Measurements from ENCODE around the gene SLC9A3. TPM values are rescaled to one million over a fixed set of nuclear protein-coding genes. Genes with fewer than 3 reads are reported as not detected.

SLC9A3 gene
- total RNA-seq, 2 experiments from 2014 or later = 2.3 to 2.5 TPM

GRCh38 chr5:548256-548655, 24.0 kb upstream of the SLC9A3 start:
- H3K36me3 ChIP-seq (ENCODE audit: insufficient read depth, low read length) = no peaks in the 10 kb centered on the region
- peak in 3 of 14 experiments; percentile 29 to 53 (median 36) for DNase-seq
- peaks cover 9 to 27% of the 10 kb centered on the region in 2 experiments for H3K27me3 ChIP-seq (ENCODE audit: control insufficient read depth in 1 of 2, insufficient read depth in 2 of 2, low read length in 2 of 2)
- CTCF ChIA-PET = no interaction called here
- Mint-ChIP-seq H3K27ac (no peak overlapping the region), H3K27me3 (peaks cover 27% of the 10 kb centered on the region), H3K4me1 (ENCODE audit: low read depth) (peaks cover 10% of the 10 kb centered on the region), H3K36me3 (ENCODE audit: low read depth) (no peaks in the 10 kb centered on the region), H3K4me3 (no peak overlapping the region), H3K9me3 (no peaks in the 10 kb centered on the region)
- TF ChIP-seq CTCF (IDR thresholded peaks at IDR 0.05) = no peak
- ATAC-seq (ENCODE audit: poor library complexity) = no peak
- peaks cover 16% of the 10 kb centered on the region for H3K4me1 ChIP-seq (ENCODE audit: insufficient read depth, low read length)
- no peak overlapping the region for H3K4me3 ChIP-seq (ENCODE audit: low read length)
- H3K9me3 ChIP-seq (ENCODE audit: control insufficient read depth in 1 of 2, insufficient read depth in 1 of 2, low read length in 2 of 2) = peaks cover 0 to 13% of the 10 kb centered on the region in 2 experiments
- intact Hi-C loops (cut with DNase I, micrococcal nuclease) = no loop called here
- POLR2A ChIA-PET = no interaction called here
- H3K27ac ChIP-seq (ENCODE audit: low read depth in 1 of 2, low read length in 2 of 2) = no peak overlapping the region

GRCh38 chr5:547086-547924, 23.1 kb upstream of the SLC9A3 start:
- intact Hi-C loops (cut with DNase I, micrococcal nuclease) = no loop called here
- Histone ChIP-seq H3K27ac (ENCODE audit: low read depth in 1 of 2, low read length in 2 of 2) (no peak overlapping the region), H3K27me3 (ENCODE audit: control insufficient read depth in 1 of 2, insufficient read depth in 2 of 2, low read length in 2 of 2) (peaks cover 9 to 27% of the 10 kb centered on the region in 2 experiments), H3K9me3 (ENCODE audit: control insufficient read depth in 1 of 2, insufficient read depth in 1 of 2, low read length in 2 of 2) (peaks cover 0 to 13% of the 10 kb centered on the region in 2 experiments), H3K36me3 (ENCODE audit: insufficient read depth, low read length) (no peaks in the 10 kb centered on the region), H3K4me3 (ENCODE audit: low read length) (no peak overlapping the region), H3K4me1 (ENCODE audit: insufficient read depth, low read length) (peaks cover 20% of the 10 kb centered on the region)
- no peak for TF ChIP-seq CTCF (IDR thresholded peaks at IDR 0.05)
- H3K36me3 Mint-ChIP-seq (ENCODE audit: low read depth) = no peaks in the 10 kb centered on the region
- POLR2A ChIA-PET = no interaction called here
- no peak overlapping the region for H3K27ac Mint-ChIP-seq
- H3K4me3 Mint-ChIP-seq = no peak overlapping the region
- CTCF ChIA-PET = no interaction called here
- H3K9me3 Mint-ChIP-seq = no peaks in the 10 kb centered on the region
- peak in 2 of 14 experiments; percentile 2 to 24 for DNase-seq
- ATAC-seq (ENCODE audit: poor library complexity) = no peak
- peaks cover 27% of the 10 kb centered on the region for H3K27me3 Mint-ChIP-seq
- peaks cover 13% of the 10 kb centered on the region for H3K4me1 Mint-ChIP-seq (ENCODE audit: low read depth)

GRCh38 chr5:546376-546908, 22.2 kb upstream of the SLC9A3 start:
- no peak overlapping the region for H3K4me3 ChIP-seq (ENCODE audit: low read length)
- peaks cover 9 to 27% of the 10 kb centered on the region in 2 experiments for H3K27me3 ChIP-seq (ENCODE audit: control insufficient read depth in 1 of 2, insufficient read depth in 2 of 2, low read length in 2 of 2)
- peaks cover 0 to 13% of the 10 kb centered on the region in 2 experiments for H3K9me3 ChIP-seq (ENCODE audit: control insufficient read depth in 1 of 2, insufficient read depth in 1 of 2, low read length in 2 of 2)
- H3K36me3 ChIP-seq (ENCODE audit: insufficient read depth, low read length) = no peaks in the 10 kb centered on the region
- H3K27ac ChIP-seq (ENCODE audit: low read depth in 1 of 2, low read length in 2 of 2) = no peak overlapping the region
- Mint-ChIP-seq H3K9me3 (no peaks in the 10 kb centered on the region), H3K4me3 (no peak overlapping the region), H3K27ac (no peak overlapping the region), H3K36me3 (ENCODE audit: low read depth) (no peaks in the 10 kb centered on the region), H3K27me3 (peaks cover 27% of the 10 kb centered on the region), H3K4me1 (ENCODE audit: low read depth) (peaks cover 13% of the 10 kb centered on the region)
- POLR2A ChIA-PET = no interaction called here
- no peak for TF ChIP-seq CTCF (IDR thresholded peaks at IDR 0.05)
- CTCF ChIA-PET = no interaction called here
- H3K4me1 ChIP-seq (ENCODE audit: insufficient read depth, low read length) = peaks cover 20% of the 10 kb centered on the region
- intact Hi-C loops (cut with DNase I, micrococcal nuclease) = no loop called here
- ATAC-seq (ENCODE audit: poor library complexity) (no peak), DNase-seq (no peak)
